Ishikawa (cell line): ENCODE measurements around the gene SSTR1.

Experiments
- CEBPB ChIP-seq: IDR thresholded peaks from 2 replicates; pipeline ENCODE4 v1.6.1; 2012
- CREB1 ChIP-seq: IDR thresholded peaks from 2 replicates; pipeline ENCODE4 v1.6.1; 2012; ENCODE audit warnings: low read depth
- EGR1 ChIP-seq: IDR thresholded peaks from 2 replicates; pipeline ENCODE4 v1.6.1; 2012
- EP300 ChIP-seq: IDR thresholded peaks from 2 replicates; pipeline ENCODE4 v1.6.1; 2012; ENCODE audit warnings: borderline replicate concordance
- FOXM1 ChIP-seq: IDR thresholded peaks from 2 replicates; pipeline ENCODE4 v1.6.1; 2012; ENCODE audit warnings: low read depth, borderline replicate concordance
- MAX ChIP-seq: IDR thresholded peaks from 2 replicates; pipeline ENCODE4 v1.6.1; 2012
- NFIC ChIP-seq: IDR thresholded peaks from 2 replicates; pipeline ENCODE4 v1.6.1; 2012
- RAD21 ChIP-seq: IDR thresholded peaks from 2 replicates; pipeline ENCODE4 v1.6.1; 2012; ENCODE audit warnings: low read depth
- TAF1 ChIP-seq: IDR thresholded peaks from 2 replicates; pipeline ENCODE4 v1.6.1; 2012; ENCODE audit warnings: low read depth, mild to moderate bottlenecking
- TCF12 ChIP-seq: IDR thresholded peaks from 2 replicates; pipeline ENCODE4 v1.6.1; 2012; ENCODE audit warnings: low read depth
- TEAD4 ChIP-seq: IDR thresholded peaks from 2 replicates; pipeline ENCODE4 v1.6.1; 2012
- YY1 ChIP-seq: IDR thresholded peaks from 2 replicates; pipeline ENCODE4 v1.6.1; 2012; ENCODE audit warnings: low read depth
- ZBTB7A ChIP-seq: IDR thresholded peaks from 2 replicates; pipeline ENCODE4 v1.6.1; 2012; ENCODE audit warnings: low read depth
- TF ChIP-seq, protein P1 (sequence below): IDR thresholded peaks from 2 replicates; pipeline ENCODE4 v1.6.1; 2012; ENCODE audit warnings: low read depth, mild to moderate bottlenecking
- TF ChIP-seq, protein P2 (sequence below): IDR thresholded peaks from 2 replicates; pipeline ENCODE4 v1.6.1; 2012

SSTR1 gene

DNA sequence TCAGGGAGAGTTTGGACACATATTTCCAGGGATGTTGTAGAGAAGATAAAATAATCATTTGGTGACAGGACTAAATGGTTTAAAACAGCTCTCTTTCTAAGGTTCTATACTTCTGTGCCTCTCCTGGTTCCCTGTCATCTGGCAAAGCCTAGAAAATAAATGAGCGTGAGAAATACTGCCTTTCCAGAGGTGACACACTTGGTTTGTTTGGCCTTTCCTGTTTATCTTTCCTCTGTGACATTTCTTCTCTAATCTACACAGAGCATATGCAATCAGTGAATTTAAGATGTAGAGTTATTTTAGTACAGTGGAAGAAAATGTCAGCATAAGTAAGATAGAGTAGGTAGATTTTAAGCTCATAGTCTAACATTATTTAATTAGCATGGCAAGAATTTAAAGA is 22.0 kb upstream of the SSTR1 start:
- TF ChIP-seq, protein P1, sequence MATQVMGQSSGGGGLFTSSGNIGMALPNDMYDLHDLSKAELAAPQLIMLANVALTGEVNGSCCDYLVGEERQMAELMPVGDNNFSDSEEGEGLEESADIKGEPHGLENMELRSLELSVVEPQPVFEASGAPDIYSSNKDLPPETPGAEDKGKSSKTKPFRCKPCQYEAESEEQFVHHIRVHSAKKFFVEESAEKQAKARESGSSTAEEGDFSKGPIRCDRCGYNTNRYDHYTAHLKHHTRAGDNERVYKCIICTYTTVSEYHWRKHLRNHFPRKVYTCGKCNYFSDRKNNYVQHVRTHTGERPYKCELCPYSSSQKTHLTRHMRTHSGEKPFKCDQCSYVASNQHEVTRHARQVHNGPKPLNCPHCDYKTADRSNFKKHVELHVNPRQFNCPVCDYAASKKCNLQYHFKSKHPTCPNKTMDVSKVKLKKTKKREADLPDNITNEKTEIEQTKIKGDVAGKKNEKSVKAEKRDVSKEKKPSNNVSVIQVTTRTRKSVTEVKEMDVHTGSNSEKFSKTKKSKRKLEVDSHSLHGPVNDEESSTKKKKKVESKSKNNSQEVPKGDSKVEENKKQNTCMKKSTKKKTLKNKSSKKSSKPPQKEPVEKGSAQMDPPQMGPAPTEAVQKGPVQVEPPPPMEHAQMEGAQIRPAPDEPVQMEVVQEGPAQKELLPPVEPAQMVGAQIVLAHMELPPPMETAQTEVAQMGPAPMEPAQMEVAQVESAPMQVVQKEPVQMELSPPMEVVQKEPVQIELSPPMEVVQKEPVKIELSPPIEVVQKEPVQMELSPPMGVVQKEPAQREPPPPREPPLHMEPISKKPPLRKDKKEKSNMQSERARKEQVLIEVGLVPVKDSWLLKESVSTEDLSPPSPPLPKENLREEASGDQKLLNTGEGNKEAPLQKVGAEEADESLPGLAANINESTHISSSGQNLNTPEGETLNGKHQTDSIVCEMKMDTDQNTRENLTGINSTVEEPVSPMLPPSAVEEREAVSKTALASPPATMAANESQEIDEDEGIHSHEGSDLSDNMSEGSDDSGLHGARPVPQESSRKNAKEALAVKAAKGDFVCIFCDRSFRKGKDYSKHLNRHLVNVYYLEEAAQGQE: no peak
- TF ChIP-seq, protein P2, sequence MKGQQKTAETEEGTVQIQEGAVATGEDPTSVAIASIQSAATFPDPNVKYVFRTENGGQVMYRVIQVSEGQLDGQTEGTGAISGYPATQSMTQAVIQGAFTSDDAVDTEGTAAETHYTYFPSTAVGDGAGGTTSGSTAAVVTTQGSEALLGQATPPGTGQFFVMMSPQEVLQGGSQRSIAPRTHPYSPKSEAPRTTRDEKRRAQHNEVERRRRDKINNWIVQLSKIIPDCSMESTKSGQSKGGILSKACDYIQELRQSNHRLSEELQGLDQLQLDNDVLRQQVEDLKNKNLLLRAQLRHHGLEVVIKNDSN: no peak
- no peak for TF ChIP-seq CEBPB
- no peak for TF ChIP-seq TAF1
- TF ChIP-seq EP300: no peak

DNA sequence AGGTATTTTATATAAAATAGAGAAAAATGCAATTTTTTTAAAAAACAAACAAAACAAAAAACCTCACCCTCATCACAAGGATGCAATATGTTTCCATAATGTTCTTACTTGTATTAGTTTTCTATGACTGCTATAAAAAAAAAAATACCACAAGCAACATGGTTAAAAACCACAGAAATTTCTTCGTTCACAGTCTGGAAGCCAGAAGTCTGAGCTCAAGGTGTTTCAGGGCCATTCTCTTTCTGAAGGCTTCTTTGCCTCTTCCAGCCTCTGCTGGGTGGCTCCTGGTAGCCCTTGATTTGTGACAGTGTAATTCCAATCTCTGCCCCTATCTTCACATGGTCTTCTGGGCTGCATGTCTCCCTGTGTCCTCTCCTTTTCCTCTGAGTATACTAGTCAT is 21.5 kb upstream of the SSTR1 start:
- TF ChIP-seq YY1 (no peak), RAD21 (no peak), ZBTB7A (no peak), EGR1 (no peak), TEAD4 (no peak), EP300 (no peak), MAX (no peak)
- TF ChIP-seq, protein P1: no peak

DNA sequence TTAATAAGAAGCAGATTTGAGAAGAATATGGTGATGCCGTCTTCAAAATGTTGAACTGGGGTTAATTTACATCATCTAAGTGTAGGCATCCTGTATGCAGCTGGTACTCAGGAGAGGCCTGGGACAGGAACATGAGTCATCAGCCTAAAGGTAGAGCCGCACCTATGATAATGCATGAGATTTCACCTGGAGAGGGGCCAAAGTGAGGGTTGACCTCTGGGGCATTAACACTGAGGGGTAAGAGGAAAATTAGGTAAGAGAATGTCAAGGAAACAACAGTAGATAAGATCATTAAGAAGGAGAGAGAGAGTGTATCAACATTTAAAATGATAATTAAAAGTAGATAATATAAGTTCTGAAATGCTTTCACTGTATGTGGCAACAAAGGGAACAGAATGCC is 20.2 kb upstream of the SSTR1 start:
- TF ChIP-seq ZBTB7A: no peak
- TF ChIP-seq TAF1: no peak

- TF ChIP-seq ZBTB7A (no peak), RAD21 (no peak), EGR1 (no peak), YY1 (no peak), CEBPB (no peak), NFIC (no peak), FOXM1 (no peak), MAX (no peak), TEAD4 (no peak), EP300 (no peak), CREB1 (no peak), TCF12 (no peak)
- TF ChIP-seq, protein P1: no peak
- TF ChIP-seq, protein P2: no peak
Observed at GRCh38 chr14:38189930-38190726, 17.6 kb upstream of the SSTR1 start.
